ENCODE data around the gene ABCB9.
"Not testable (repeated sequence)": the region's sequence is repeated elsewhere in the genome, so short reads cannot be mapped to it uniquely, and the experiment has no call there.

The ABCB9 gene

DNA sequence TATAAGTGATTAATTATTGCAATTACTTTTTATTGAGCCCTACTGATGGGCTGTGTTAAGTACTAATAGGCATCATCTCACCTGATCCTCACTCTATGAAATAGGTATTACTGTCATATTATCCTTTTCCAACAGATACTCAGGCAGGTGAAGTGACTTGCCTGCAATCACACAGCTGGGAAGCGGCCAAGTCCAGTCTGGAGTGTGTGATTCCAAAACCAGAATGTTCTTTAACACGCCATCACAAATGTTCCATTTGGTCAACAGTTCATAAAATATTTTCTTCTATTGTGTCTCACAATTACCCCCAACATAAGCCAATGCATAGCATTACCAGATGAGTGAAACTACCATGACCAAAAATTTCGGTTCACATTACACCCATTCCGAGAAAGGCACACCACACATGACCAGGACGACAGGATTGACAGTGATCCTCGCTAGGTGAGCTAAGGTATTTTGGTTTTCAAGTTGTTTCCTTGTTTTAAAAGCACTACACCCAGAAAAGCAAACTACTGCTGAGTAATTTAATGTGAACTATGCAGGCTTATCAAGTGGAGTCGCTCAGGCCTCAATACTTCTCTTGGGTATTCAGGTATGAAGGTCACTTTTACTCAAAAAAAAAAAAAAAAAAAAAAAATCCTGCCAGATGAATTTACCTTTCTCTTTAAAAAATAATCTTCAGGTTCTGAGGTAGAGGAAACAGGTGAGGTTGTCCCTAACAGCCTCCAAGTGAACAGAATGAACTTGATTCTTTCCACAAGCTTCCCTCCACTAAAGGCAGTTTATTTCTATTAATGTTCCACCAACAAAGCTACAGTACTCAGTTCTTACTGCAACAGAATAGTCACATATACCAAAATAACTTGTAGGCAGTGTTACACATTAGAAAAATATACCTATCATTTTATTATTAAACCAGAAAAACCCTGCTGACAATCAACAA is 72.8 kb downstream of the ABCB9 start:
- Histone ChIP-seq H2AFZ (ENCODE audit: low read length, unreplicated experiment) (no peak overlapping the region), H3K4me1 (ENCODE audit: control insufficient read depth, insufficient read depth, low read length, unreplicated experiment) (peaks cover 46% of the 10 kb centered on the region), H3K79me2 (ENCODE audit: control insufficient read depth, insufficient read depth, low read length, unreplicated experiment) (peaks cover 70% of the 10 kb centered on the region), H3K36me3 (ENCODE audit: insufficient read depth, low read length) (no peaks in the 10 kb centered on the region), H3K27ac (ENCODE audit: low read depth, low read length) (no peak overlapping the region), H3K4me3 (ENCODE audit: low read depth, low read length) (peak overlapping the region; percentile 90), H3K27me3 (ENCODE audit: insufficient read depth, low read length) (no peaks in the 10 kb centered on the region)

DNA sequence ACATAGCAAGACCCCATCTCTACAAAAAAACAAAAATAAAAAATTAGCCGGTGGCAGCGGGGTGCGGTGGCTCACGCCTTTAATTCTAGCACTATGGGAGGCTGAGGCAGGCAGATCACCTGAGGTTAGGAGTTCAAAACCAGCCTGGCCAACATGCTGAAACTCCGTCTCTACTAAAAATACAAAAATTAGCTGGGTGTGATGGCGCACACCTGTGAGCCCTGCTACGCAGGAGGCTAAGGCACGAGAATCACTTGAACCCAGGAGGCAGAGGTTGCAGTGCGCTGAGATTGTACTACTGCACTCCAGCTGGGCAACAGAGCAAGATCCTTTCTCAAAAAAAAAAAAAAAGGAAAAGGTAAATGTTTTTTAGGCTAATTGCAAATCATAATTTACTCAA is 73.5 kb downstream of the ABCB9 start:
- not testable (repeated sequence) for H3K4me3 ChIP-seq (ENCODE audit: low read depth, low read length); H3K36me3 ChIP-seq (ENCODE audit: insufficient read depth, low read length); H2AFZ ChIP-seq (ENCODE audit: low read length, unreplicated experiment); H3K27me3 ChIP-seq (ENCODE audit: insufficient read depth, low read length)
- peak overlapping the region; percentile 42; the same call in 1 of the 2 replicates for H3K27ac ChIP-seq (ENCODE audit: low read depth, low read length)
- H3K79me2 ChIP-seq (ENCODE audit: control insufficient read depth, insufficient read depth, low read length, unreplicated experiment) = peaks cover 77% of the 10 kb centered on the region
- H3K4me1 ChIP-seq (ENCODE audit: control insufficient read depth, insufficient read depth, low read length, unreplicated experiment) = peaks cover 48% of the 10 kb centered on the region

DNA sequence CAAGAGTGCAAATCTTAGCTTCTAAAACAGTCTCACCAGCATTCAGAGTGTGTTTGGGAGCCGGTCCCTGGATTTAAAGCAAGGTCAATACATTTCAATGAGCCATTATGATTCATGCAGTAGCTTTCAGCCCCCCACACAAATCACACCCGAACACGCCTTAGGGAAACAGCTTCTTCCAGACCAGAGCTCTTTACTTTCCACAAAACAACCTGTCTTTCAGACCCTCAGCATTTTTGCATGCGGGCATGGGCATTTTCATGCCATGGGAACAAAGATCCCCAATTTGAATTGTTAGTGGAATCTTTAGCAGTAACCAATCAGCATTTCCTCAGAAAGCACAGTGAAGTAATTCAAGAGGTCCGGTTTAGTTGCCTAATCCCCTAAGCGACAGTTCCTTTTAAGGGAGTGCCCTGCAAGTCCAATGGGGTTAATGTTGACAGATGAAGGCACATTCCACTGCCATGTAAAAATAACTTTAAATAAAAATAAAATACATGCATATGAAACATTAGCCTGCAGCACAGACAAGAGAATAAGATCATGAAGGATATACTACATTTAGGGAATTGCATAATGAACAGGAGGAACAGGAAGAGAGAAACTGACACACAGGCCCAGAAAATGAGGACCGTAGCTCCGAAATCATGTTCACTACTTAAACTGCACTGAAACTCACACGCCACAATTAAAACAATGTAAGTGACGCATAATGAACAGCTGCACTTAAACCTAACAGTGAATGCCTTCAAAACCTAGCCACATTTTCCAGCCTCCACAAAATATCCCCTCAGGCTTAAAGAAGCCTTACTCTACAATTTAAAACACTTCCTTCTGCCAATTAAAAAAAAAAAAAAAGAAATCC is 74.4 kb downstream of the ABCB9 start:
- peaks cover 57% of the 10 kb centered on the region for H3K4me1 ChIP-seq (ENCODE audit: control insufficient read depth, insufficient read depth, low read length, unreplicated experiment)
- no peak overlapping the region for H2AFZ ChIP-seq (ENCODE audit: low read length, unreplicated experiment)
- H3K27me3 ChIP-seq (ENCODE audit: insufficient read depth, low read length) = no peaks in the 10 kb centered on the region
- H3K4me3 ChIP-seq (ENCODE audit: low read depth, low read length) = peak overlapping the region; percentile 55
- peaks cover 85% of the 10 kb centered on the region for H3K79me2 ChIP-seq (ENCODE audit: control insufficient read depth, insufficient read depth, low read length, unreplicated experiment)
- no peaks in the 10 kb centered on the region for H3K36me3 ChIP-seq (ENCODE audit: insufficient read depth, low read length)
- peak overlapping the region; percentile 42 for H3K27ac ChIP-seq (ENCODE audit: low read depth, low read length)

DNA sequence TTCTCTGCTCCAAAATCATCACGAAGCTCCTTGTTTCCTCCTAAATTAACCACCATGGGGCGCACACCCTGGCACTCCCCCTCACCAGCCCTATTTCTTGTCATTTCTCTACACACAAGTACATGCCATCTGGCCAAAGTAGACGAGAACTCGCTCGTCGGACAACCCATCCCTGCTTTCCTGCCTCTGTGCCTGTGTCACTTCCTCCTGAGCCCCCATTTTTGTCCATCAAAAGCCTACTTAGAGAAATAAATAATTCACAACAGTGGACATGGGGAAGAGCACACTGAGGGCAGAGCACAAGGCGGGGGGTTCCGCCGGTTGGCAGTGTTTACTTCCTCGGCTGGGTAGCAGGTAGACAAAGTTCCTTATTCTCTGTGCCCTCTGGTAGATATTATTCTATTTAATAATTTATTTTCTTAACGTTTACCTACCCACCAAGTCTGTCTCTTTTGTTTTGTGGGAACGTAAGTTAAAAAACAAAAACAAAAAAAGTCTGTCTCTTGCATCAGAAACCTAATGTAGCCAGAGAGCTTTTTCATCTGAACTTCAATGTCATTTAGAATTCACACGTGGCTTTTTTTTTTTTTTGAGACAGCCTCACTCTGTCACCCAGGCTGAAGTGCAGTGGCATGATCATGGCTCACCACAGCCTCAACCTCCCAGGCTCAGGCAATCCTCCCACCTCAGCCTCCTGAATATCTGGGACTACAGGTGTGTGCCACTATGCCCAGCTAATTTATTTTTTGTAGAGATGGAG is 76.3 kb downstream of the ABCB9 start:
- Histone ChIP-seq H3K27ac (ENCODE audit: low read depth, low read length) (no peak overlapping the region), H3K4me1 (ENCODE audit: control insufficient read depth, insufficient read depth, low read length, unreplicated experiment) (peaks cover 65% of the 10 kb centered on the region), H3K36me3 (ENCODE audit: insufficient read depth, low read length) (no peaks in the 10 kb centered on the region), H3K27me3 (ENCODE audit: insufficient read depth, low read length) (no peaks in the 10 kb centered on the region), H3K4me3 (ENCODE audit: low read depth, low read length) (no peak overlapping the region), H2AFZ (ENCODE audit: low read length, unreplicated experiment) (no peak overlapping the region), H3K79me2 (ENCODE audit: control insufficient read depth, insufficient read depth, low read length, unreplicated experiment) (peaks cover 93% of the 10 kb centered on the region)

DNA sequence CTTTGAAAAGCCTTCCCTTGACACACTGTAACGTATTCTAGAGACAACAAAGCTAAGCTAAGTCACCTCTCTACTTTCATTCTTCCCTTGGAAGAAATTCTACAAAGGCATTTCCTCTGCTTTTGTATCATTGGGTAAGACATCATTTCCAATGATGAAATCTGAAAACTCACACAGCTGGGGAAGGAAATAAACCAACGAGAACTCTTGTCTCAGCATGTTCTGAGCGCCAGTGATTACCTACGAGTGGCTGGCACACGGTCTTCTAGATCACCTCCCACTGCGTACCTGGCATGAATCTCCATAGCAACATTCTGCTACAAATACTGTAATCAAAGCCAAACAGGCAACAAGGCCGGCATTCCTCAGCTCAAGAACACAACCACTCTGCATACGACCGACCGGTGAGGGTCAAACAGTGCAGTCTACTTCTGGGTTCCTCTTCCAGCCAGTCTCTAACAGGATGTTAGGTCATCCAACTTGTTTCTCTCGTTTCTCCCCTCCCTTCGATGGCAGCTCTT is 78.0 kb downstream of the ABCB9 start:
- no peaks in the 10 kb centered on the region for H3K36me3 ChIP-seq (ENCODE audit: insufficient read depth, low read length)
- peak overlapping the region; percentile 5; the same call in 1 of the 2 replicates for H3K4me3 ChIP-seq (ENCODE audit: low read depth, low read length)
- H3K27ac ChIP-seq (ENCODE audit: low read depth, low read length) = peak overlapping the region; percentile 55
- no peak overlapping the region for H2AFZ ChIP-seq (ENCODE audit: low read length, unreplicated experiment)
- H3K27me3 ChIP-seq (ENCODE audit: insufficient read depth, low read length) = no peaks in the 10 kb centered on the region
- H3K79me2 ChIP-seq (ENCODE audit: control insufficient read depth, insufficient read depth, low read length, unreplicated experiment) = peaks cover 93% of the 10 kb centered on the region
- H3K4me1 ChIP-seq (ENCODE audit: control insufficient read depth, insufficient read depth, low read length, unreplicated experiment) = peaks cover 59% of the 10 kb centered on the region

DNA sequence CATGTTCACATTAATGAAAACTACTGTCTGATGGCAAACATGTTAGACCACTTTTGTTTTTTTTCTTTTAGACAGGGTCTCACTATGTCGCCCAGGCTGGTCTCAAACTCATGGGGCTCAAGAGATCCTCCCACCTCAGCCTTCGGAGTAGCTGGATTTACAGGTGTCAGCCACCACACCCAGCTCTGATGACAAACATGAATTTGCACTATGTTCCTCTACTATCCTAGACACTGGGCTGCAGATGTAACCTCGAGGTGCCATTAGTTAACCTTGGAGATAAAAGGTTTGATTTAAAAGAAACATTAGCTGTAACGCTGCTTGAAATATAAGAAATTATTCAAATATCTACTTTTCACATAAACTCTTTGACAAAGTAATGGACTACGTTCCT is 78.4 kb downstream of the ABCB9 start:
- Histone ChIP-seq H2AFZ (ENCODE audit: low read length, unreplicated experiment) (no peak overlapping the region), H3K27me3 (ENCODE audit: insufficient read depth, low read length) (no peaks in the 10 kb centered on the region), H3K36me3 (ENCODE audit: insufficient read depth, low read length) (no peaks in the 10 kb centered on the region), H3K79me2 (ENCODE audit: control insufficient read depth, insufficient read depth, low read length, unreplicated experiment) (peaks cover 93% of the 10 kb centered on the region), H3K4me1 (ENCODE audit: control insufficient read depth, insufficient read depth, low read length, unreplicated experiment) (peaks cover 58% of the 10 kb centered on the region), H3K4me3 (ENCODE audit: low read depth, low read length) (no peak overlapping the region), H3K27ac (ENCODE audit: low read depth, low read length) (peak overlapping the region; percentile 55)

DNA sequence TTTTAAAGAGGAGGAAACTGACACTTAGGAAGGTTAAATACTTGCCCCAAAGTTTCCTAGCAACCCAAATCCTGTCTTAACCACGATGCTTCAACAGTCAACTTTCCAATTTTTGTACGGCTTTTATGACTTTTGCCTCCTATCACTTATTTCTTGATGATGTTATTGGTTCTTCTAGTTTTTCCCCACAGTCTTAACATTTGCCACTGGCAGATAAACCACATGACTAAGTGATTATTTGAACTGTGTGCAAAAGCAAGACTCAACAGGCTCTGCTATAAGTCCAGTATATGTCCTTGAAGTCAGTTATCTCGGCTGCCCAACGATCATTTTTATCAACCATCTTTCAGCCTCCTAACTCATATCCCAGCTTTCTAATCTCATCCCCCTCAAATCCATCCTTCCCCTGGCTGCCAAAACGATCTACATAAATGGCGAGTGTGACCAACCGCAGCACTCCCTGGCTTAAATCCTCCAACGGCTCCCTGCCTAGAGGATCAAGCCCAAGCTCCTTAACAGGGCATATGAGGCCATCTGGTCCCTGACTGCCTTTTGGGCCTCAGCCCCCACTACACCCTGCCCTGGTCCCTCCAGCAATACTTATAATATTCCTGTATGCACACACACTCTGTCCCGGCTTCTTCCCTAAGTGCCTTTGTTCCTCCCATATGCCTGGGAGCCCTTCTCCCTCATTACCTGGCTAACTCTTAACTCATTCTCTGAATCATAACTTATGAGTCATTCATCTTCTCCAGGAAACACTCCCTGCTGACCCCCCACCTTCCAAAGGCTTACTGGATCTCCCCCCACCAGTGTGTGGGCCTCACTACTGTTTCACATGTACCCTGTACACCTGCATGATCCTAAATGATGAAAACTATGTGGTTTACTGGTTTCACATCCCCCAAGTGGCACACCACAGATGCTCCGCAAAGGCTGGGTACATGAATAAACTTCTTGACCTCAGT is 79.1 kb downstream of the ABCB9 start:
- H2AFZ ChIP-seq (ENCODE audit: low read length, unreplicated experiment) = no peak overlapping the region
- H3K4me1 ChIP-seq (ENCODE audit: control insufficient read depth, insufficient read depth, low read length, unreplicated experiment) = peaks cover 54% of the 10 kb centered on the region
- no peak overlapping the region for H3K4me3 ChIP-seq (ENCODE audit: low read depth, low read length)
- no peaks in the 10 kb centered on the region for H3K36me3 ChIP-seq (ENCODE audit: insufficient read depth, low read length)
- H3K27ac ChIP-seq (ENCODE audit: low read depth, low read length) = peak overlapping the region; percentile 55; the same call in 1 of the 2 replicates
- peaks cover 93% of the 10 kb centered on the region for H3K79me2 ChIP-seq (ENCODE audit: control insufficient read depth, insufficient read depth, low read length, unreplicated experiment)
- no peaks in the 10 kb centered on the region for H3K27me3 ChIP-seq (ENCODE audit: insufficient read depth, low read length)

DNA sequence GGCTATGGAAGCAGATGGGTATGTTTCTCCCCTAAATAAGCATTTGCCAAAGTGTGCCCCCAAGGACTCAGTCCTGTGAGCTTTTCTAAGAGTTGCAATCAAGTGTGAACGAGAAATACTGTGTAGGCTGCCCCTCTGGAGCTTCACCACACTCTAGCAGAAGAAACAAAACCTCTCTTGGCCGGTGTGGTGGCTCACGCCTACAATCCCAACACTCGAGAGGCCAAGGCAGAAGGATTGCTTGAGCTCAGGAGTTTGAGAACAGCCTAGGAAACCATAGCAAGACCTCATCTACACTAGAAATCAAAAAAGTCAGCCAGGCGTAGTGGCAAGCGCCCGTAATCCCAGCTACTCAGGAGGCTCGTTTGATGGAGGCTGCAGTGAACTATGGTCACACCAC is 80.1 kb downstream of the ABCB9 start:
- H3K4me3 ChIP-seq (ENCODE audit: low read depth, low read length) = no peak overlapping the region
- no peak overlapping the region for H2AFZ ChIP-seq (ENCODE audit: low read length, unreplicated experiment)
- H3K79me2 ChIP-seq (ENCODE audit: control insufficient read depth, insufficient read depth, low read length, unreplicated experiment) = peaks cover 93% of the 10 kb centered on the region
- H3K27ac ChIP-seq (ENCODE audit: low read depth, low read length) = no peak overlapping the region
- H3K36me3 ChIP-seq (ENCODE audit: insufficient read depth, low read length) = no peaks in the 10 kb centered on the region
- no peaks in the 10 kb centered on the region for H3K27me3 ChIP-seq (ENCODE audit: insufficient read depth, low read length)
- H3K4me1 ChIP-seq (ENCODE audit: control insufficient read depth, insufficient read depth, low read length, unreplicated experiment) = peaks cover 46% of the 10 kb centered on the region

DNA sequence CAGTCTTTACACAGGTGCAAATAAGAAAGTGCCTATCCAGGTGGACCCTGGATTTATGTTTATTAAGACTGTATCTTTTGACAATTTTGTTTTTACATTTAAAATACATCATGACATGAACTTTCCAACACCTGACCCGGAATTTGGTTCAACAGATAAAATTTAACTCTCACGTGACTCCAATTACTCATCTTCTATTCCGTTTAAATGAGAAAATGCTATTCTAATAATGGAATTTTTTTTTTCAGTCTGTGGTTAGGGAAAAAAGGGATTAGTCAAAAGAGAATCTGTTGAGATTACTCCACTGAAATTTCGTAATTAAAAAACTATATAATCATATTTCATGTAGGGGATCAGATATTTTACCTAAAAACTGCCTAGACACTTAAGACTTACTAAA is 81.4 kb downstream of the ABCB9 start:
- Histone ChIP-seq H3K36me3 (ENCODE audit: insufficient read depth, low read length) (no peaks in the 10 kb centered on the region), H2AFZ (ENCODE audit: low read length, unreplicated experiment) (no peak overlapping the region), H3K4me1 (ENCODE audit: control insufficient read depth, insufficient read depth, low read length, unreplicated experiment) (peaks cover 52% of the 10 kb centered on the region), H3K79me2 (ENCODE audit: control insufficient read depth, insufficient read depth, low read length, unreplicated experiment) (peaks cover 93% of the 10 kb centered on the region), H3K27me3 (ENCODE audit: insufficient read depth, low read length) (no peaks in the 10 kb centered on the region), H3K4me3 (ENCODE audit: low read depth, low read length) (no peak overlapping the region), H3K27ac (ENCODE audit: low read depth, low read length) (no peak overlapping the region)

All from ACC112 (cell line).